HL-60 (cell line): ENCODE results near the gene COL1A2.

Experiments
- POLR2AphosphoS5 ChIP-seq: IDR thresholded peaks from 2 replicates; pipeline ENCODE4 v1.6.1; 2012; ENCODE audit warnings: low read depth
- TF ChIP-seq, protein P1 (sequence below): IDR thresholded peaks from one replicate; pipeline ENCODE4 v1.5.1; 2011; ENCODE audit warnings: low read length, control low read depth, inconsistent platforms; ENCODE audit not compliant: insufficient read depth
- TF ChIP-seq, protein P2 (sequence below): IDR thresholded peaks from 2 replicates; pipeline ENCODE4 v1.6.1; 2012; ENCODE audit warnings: low read depth; ENCODE audit not compliant: insufficient replicate concordance

DNA sequence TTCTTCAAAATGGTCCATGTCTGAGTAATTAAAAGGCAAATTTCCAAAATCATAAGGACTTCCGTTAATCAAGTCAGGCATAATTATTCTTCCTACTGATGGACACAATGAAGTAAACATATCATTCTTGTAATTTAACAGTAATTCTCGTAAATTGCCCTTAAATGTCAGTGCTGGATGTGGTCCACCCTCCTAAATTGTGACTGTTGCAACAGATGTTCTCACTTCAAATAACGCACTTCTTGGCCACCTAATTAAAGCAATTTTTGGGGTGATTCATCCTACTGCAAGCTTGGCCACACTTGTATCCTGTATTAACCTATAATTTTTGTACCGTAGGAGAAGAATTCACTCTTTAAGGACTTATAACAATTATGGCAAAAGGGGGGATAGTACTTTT, 1.9 kb downstream of the COL1A2 start:
- TF ChIP-seq, protein P1, sequence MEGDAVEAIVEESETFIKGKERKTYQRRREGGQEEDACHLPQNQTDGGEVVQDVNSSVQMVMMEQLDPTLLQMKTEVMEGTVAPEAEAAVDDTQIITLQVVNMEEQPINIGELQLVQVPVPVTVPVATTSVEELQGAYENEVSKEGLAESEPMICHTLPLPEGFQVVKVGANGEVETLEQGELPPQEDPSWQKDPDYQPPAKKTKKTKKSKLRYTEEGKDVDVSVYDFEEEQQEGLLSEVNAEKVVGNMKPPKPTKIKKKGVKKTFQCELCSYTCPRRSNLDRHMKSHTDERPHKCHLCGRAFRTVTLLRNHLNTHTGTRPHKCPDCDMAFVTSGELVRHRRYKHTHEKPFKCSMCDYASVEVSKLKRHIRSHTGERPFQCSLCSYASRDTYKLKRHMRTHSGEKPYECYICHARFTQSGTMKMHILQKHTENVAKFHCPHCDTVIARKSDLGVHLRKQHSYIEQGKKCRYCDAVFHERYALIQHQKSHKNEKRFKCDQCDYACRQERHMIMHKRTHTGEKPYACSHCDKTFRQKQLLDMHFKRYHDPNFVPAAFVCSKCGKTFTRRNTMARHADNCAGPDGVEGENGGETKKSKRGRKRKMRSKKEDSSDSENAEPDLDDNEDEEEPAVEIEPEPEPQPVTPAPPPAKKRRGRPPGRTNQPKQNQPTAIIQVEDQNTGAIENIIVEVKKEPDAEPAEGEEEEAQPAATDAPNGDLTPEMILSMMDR: no peak
- TF ChIP-seq POLR2AphosphoS5: no peak
- TF ChIP-seq, protein P2, sequence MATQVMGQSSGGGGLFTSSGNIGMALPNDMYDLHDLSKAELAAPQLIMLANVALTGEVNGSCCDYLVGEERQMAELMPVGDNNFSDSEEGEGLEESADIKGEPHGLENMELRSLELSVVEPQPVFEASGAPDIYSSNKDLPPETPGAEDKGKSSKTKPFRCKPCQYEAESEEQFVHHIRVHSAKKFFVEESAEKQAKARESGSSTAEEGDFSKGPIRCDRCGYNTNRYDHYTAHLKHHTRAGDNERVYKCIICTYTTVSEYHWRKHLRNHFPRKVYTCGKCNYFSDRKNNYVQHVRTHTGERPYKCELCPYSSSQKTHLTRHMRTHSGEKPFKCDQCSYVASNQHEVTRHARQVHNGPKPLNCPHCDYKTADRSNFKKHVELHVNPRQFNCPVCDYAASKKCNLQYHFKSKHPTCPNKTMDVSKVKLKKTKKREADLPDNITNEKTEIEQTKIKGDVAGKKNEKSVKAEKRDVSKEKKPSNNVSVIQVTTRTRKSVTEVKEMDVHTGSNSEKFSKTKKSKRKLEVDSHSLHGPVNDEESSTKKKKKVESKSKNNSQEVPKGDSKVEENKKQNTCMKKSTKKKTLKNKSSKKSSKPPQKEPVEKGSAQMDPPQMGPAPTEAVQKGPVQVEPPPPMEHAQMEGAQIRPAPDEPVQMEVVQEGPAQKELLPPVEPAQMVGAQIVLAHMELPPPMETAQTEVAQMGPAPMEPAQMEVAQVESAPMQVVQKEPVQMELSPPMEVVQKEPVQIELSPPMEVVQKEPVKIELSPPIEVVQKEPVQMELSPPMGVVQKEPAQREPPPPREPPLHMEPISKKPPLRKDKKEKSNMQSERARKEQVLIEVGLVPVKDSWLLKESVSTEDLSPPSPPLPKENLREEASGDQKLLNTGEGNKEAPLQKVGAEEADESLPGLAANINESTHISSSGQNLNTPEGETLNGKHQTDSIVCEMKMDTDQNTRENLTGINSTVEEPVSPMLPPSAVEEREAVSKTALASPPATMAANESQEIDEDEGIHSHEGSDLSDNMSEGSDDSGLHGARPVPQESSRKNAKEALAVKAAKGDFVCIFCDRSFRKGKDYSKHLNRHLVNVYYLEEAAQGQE: no peak
